CD14-positive monocyte (primary cell): Measurements from ENCODE around the gene CNTN5. TPM values are rescaled to one million over a fixed set of nuclear protein-coding genes. Genes with fewer than 3 reads are reported as not detected.

Source experiments
- DNase-seq, 3 donors: peaks; one replicate each; pipeline ENCODE4 v3.0.0-alpha.2; 2011 to 2022
- H2AFZ ChIP-seq: 2 replicates; pipeline ENCODE4 v1.6.0; 2012; ENCODE audit warnings: mild to moderate bottlenecking, low read depth, low read length, inconsistent platforms; ENCODE audit not compliant: insufficient read depth, poor library complexity, severe bottlenecking
- H3K27ac ChIP-seq, 2 donors: 1 replicate in 1 of 2; 2 replicates in 1 of 2; pipeline ENCODE4 v1.5.1; 2012 to 2013; ENCODE audit warnings: low read length in 2 of 2, control low read depth in 1 of 2, inconsistent platforms in 1 of 2, low read depth in 1 of 2, mild to moderate bottlenecking in 1 of 2
- H3K27me3 ChIP-seq, 2 donors: one replicate each; pipeline versions ENCODE4 v1.6.0 to v1.6.1; 2011 to 2013; ENCODE audit warnings: low read length in 2 of 2; ENCODE audit not compliant: control insufficient read depth in 2 of 2, insufficient read depth in 2 of 2
- H3K36me3 ChIP-seq, 2 donors: replicated peaks in 1 of 2; 1 replicate in 1 of 2; 2 replicates in 1 of 2; pipeline versions ENCODE4 v1.5.1 to v1.6.1; 2012 to 2013; ENCODE audit warnings: low read length in 2 of 2, control low read depth in 1 of 2, inconsistent platforms in 1 of 2, mild to moderate bottlenecking in 1 of 2; ENCODE audit not compliant: insufficient read depth in 2 of 2, control insufficient read depth in 1 of 2
- H3K4me1 ChIP-seq, 2 donors: 1 replicate in 1 of 2; 2 replicates in 1 of 2; pipeline versions ENCODE4 v1.5.1 to v1.6.1; 2012 to 2013; ENCODE audit warnings: low read length in 2 of 2, control low read depth in 1 of 2, inconsistent platforms in 1 of 2, mild to moderate bottlenecking in 1 of 2, moderate library complexity in 1 of 2; ENCODE audit not compliant: insufficient read depth in 2 of 2, control insufficient read depth in 1 of 2
- H3K4me2 ChIP-seq: replicated peaks from 2 replicates; pipeline ENCODE3; 2012; ENCODE audit warnings: low read length, moderate library complexity, mild to moderate bottlenecking; ENCODE audit not compliant: poor library complexity, severe bottlenecking; ENCODE audit errors: extremely low read depth
- H3K4me3 ChIP-seq, 3 experiments: fragments of 200-600 bp in 1 of 3; sonication (generic) in 1 of 3; replicated peaks in 1 of 3; 1 replicate in 2 of 3; 2 replicates in 1 of 3; pipeline ENCODE4 v1.5.1; 2011 to 2013; ENCODE audit warnings: low read length in 3 of 3, mild to moderate bottlenecking in 3 of 3, control low read depth in 2 of 3, low read depth in 2 of 3, inconsistent platforms in 1 of 3, moderate library complexity in 1 of 3
- H3K79me2 ChIP-seq: 2 replicates; pipeline ENCODE4 v1.6.0; 2012; ENCODE audit warnings: mild to moderate bottlenecking, control low read depth, inconsistent platforms, low read length, moderate library complexity; ENCODE audit not compliant: insufficient read depth
- H3K9ac ChIP-seq: 2 replicates; pipeline ENCODE4 v1.6.0; 2017; ENCODE audit warnings: low read length, mild to moderate bottlenecking; ENCODE audit not compliant: insufficient read depth, poor library complexity, severe bottlenecking
- H3K9me3 ChIP-seq, 2 donors: replicated peaks in 1 of 2; 1 replicate in 1 of 2; 2 replicates in 1 of 2; pipeline versions ENCODE4 v1.5.1 to v1.6.1; 2012 to 2013; ENCODE audit warnings: low read length in 2 of 2, control low read depth in 1 of 2; ENCODE audit not compliant: control insufficient read depth in 1 of 2, insufficient read depth in 1 of 2
- H4K20me1 ChIP-seq: 2 replicates; pipeline ENCODE4 v1.6.0; 2012; ENCODE audit warnings: mild to moderate bottlenecking, low read length, control low read depth, moderate library complexity; ENCODE audit not compliant: insufficient read depth
- H3K27ac Mint-ChIP-seq, 7 donors: one replicate each; pipeline ENCODE4 v1.8.0; 2020; ENCODE audit warnings: mild to moderate bottlenecking in 7 of 7, mixed read lengths in 7 of 7, moderate library complexity in 6 of 7, inconsistent platforms in 2 of 7
- H3K27me3 Mint-ChIP-seq, 3 donors: one replicate each; pipeline ENCODE4 v1.8.0; 2021 to 2022; ENCODE audit warnings: low read depth in 3 of 3, mild to moderate bottlenecking in 3 of 3, mixed read lengths in 3 of 3, moderate library complexity in 3 of 3, inconsistent platforms in 1 of 3
- H3K36me3 Mint-ChIP-seq, 2 donors: one replicate each; pipeline ENCODE4 v1.8.0; 2020; ENCODE audit warnings: mixed read lengths in 2 of 2, inconsistent platforms in 1 of 2, mild to moderate bottlenecking in 1 of 2
- H3K4me1 Mint-ChIP-seq: one replicate; pipeline ENCODE4 v1.8.0; 2020; ENCODE audit warnings: mild to moderate bottlenecking, mixed read lengths
- H3K4me3 Mint-ChIP-seq, 2 donors: one replicate each; pipeline ENCODE4 v1.8.0; 2020; ENCODE audit warnings: mild to moderate bottlenecking in 2 of 2, mixed read lengths in 2 of 2, moderate library complexity in 1 of 2
- H3K9me3 Mint-ChIP-seq, 7 donors: one replicate each; pipeline ENCODE4 v1.8.0; 2020 to 2022; ENCODE audit warnings: mixed read lengths in 7 of 7, mild to moderate bottlenecking in 6 of 7, moderate library complexity in 6 of 7, inconsistent platforms in 2 of 7
- WGBS: methylation state at CpG from one replicate; pipeline ENCODE4 v1.1.5; 2013; ENCODE audit warnings: missing lambda C conversion rate; ENCODE audit not compliant: insufficient coverage; 5-methylcytosine and 5-hydroxymethylcytosine counted together
- intact Hi-C, 2 donors: fragments of 100-400 bp; cut with micrococcal nuclease; formaldehyde crosslinking; loops; one replicate each; pipeline versions ENCODE4 v1.15.0 to v1.15.1; 2023
- polyA plus RNA-seq, 3 donors: library from polyadenylated mRNA; depleted of rRNA in 1 of 3; unstranded in 2 of 3; stranded (reverse) in 1 of 3; fragments of 300-500 nt in 2 of 3; fragments of >200 nt in 1 of 3; fragmentation: Illumina TruSeq in 2 of 3; gene quantifications; 1 replicate in 2 of 3; 2 replicates in 1 of 3; pipeline ENCODE4 v1.2.3, GENCODE V29; 2012 to 2021
- TF ChIP-seq, protein P1 (sequence below): fragments of 200-600 bp; IDR thresholded peaks from one replicate; pipeline ENCODE4 v1.8.0; 2022; ENCODE audit warnings: antibody characterized with exemption, mild to moderate bottlenecking

Gene CNTN5
- polyA plus RNA-seq, 3 donors: not detected

DNA sequence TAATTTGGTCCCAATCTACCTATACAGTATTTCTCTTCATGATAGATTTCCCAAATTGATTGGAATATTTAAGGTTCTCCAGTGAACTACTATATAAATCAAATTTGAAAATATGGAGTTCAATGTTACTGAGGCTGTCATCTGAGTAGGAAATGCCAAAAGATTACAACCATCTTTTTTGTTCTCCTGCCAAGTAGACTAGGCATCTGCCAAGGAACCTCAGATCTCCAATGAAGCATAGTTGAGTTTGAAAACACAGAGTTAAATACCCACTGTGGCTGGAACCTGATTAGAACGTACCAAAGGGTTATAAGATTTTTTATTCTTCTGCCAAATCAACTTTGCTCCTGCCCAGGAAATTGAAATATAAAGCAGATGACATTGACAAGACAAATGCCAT lies 330.9 kb downstream of the CNTN5 start:
- no CpG with 5 or more reads among the region's 1 CpG for WGBS
- intact Hi-C loops: no loop called here

DNA sequence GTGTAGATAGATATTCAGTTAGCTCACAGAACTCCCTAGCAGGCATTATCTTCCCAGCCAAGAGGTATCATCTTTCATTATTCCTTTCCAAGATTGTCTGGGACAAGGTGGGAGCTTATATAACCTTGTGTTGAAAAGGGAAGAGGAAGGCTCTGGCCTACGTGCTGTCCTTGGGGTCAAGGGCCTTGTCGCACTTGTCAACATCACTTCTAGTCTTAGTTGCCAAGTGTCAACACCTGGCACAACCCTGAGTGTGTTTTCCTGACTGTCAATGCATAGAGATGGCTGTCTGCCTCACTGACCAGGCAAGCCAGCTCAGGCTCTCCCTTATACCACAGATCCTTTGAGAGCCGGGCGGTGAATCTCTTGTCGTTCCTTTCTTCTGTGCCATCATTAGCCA lies 331.9 kb downstream of the CNTN5 start:
- Histone ChIP-seq H3K4me1 (no peaks in the 10 kb centered on the region), H4K20me1 (no peaks in the 10 kb centered on the region), H3K9ac (no peak overlapping the region), H3K79me2 (no peaks in the 10 kb centered on the region), H3K27ac (no peak overlapping the region), H3K9me3 (no peaks in the 10 kb centered on the region), H3K4me2 (no peak overlapping the region), H2AFZ (no peak overlapping the region), H3K27me3 (no peaks in the 10 kb centered on the region), H3K36me3 (no peaks in the 10 kb centered on the region), H3K4me3 (no peak overlapping the region)
- intact Hi-C loops: no loop called here
- Mint-ChIP-seq H3K4me1 (no peaks in the 10 kb centered on the region), H3K27me3 (peaks cover 0 to 2% (median 1%) of the 10 kb centered on the region in 3 donors), H3K9me3 (peaks cover 0 to 11% (median under 1%) of the 10 kb centered on the region in 7 donors), H3K4me3 (no peak overlapping the region), H3K36me3 (no peaks in the 10 kb centered on the region), H3K27ac (no peak overlapping the region)
- TF ChIP-seq, protein P1, sequence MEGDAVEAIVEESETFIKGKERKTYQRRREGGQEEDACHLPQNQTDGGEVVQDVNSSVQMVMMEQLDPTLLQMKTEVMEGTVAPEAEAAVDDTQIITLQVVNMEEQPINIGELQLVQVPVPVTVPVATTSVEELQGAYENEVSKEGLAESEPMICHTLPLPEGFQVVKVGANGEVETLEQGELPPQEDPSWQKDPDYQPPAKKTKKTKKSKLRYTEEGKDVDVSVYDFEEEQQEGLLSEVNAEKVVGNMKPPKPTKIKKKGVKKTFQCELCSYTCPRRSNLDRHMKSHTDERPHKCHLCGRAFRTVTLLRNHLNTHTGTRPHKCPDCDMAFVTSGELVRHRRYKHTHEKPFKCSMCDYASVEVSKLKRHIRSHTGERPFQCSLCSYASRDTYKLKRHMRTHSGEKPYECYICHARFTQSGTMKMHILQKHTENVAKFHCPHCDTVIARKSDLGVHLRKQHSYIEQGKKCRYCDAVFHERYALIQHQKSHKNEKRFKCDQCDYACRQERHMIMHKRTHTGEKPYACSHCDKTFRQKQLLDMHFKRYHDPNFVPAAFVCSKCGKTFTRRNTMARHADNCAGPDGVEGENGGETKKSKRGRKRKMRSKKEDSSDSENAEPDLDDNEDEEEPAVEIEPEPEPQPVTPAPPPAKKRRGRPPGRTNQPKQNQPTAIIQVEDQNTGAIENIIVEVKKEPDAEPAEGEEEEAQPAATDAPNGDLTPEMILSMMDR: no peak
- no peak for DNase-seq
- 100% methylated on average over 4 of the region's 5 CpGs for WGBS

More for the DNA sequence above, 330.9 kb downstream of the CNTN5 start:
- Mint-ChIP-seq H3K4me1 (no peaks in the 10 kb centered on the region), H3K27ac (no peak overlapping the region), H3K4me3 (no peak overlapping the region), H3K36me3 (no peaks in the 10 kb centered on the region), H3K27me3 (peaks cover 0 to 2% (median 1%) of the 10 kb centered on the region in 3 donors), H3K9me3 (peaks cover 0 to 9% (median 0%) of the 10 kb centered on the region in 7 donors)
- Histone ChIP-seq H3K36me3 (no peaks in the 10 kb centered on the region), H3K27me3 (no peaks in the 10 kb centered on the region), H3K79me2 (no peaks in the 10 kb centered on the region), H3K9me3 (no peaks in the 10 kb centered on the region), H3K4me2 (no peak overlapping the region), H2AFZ (no peak overlapping the region), H3K4me3 (no peak overlapping the region), H4K20me1 (no peaks in the 10 kb centered on the region), H3K9ac (no peak overlapping the region), H3K27ac (no peak overlapping the region), H3K4me1 (no peaks in the 10 kb centered on the region)
- TF ChIP-seq, protein P1: no peak
- DNase-seq: no peak
